ENCODE results near the gene MARCHF4.

GRCh38 chr2:216372761-216373291 lies 543 bp upstream of the MARCHF4 start:
- TF ChIP-seq CTCF (IDR thresholded peaks at IDR 0.05) = no peak
- TF ChIP-seq POLR2A (IDR thresholded peaks at IDR 0.05) = no peak
